Heart right ventricle (tissue), 16 donors: ENCODE results near the gene CFH. TPM values are rescaled to one million over a fixed set of nuclear protein-coding genes. Genes with fewer than 3 reads are reported as not detected.
"Not testable (repeated sequence)": the region's sequence is repeated elsewhere in the genome, so short reads cannot be mapped to it uniquely, and the experiment has no call there.

Experiments used
- ATAC-seq, 8 donors: fragments of 200-7000 bp; cut with Tn5 transposase; one replicate each; pipeline ENCODE4 v1.9.1; 2020; ENCODE audit warnings: mild to moderate bottlenecking in 8 of 8, moderate library complexity in 8 of 8, moderate number of reproducible peaks in 1 of 8
- DNase-seq, 2 donors: peaks; one replicate each; pipeline ENCODE4 v3.0.0-alpha.2; 2020
- H3K27ac ChIP-seq, 10 donors: fragments of 200-600 bp; sonication (generic) in 2 of 10; one replicate each; pipeline versions ENCODE4 v1.5.0 to v1.8.0; 2020 to 2022; ENCODE audit warnings: mild to moderate bottlenecking in 3 of 10
- H3K27me3 ChIP-seq, 7 donors: fragments of 200-600 bp; one replicate each; pipeline ENCODE4 v1.8.0; 2021 to 2022; ENCODE audit warnings: mild to moderate bottlenecking in 2 of 7
- H3K36me3 ChIP-seq, 9 donors: fragments of 200-600 bp; sonication (generic) in 1 of 9; one replicate each; pipeline versions ENCODE4 v1.5.0 to v1.8.0; 2020 to 2022; ENCODE audit warnings: mild to moderate bottlenecking in 2 of 9
- H3K4me1 ChIP-seq, 9 donors: fragments of 200-600 bp; sonication (generic) in 1 of 9; one replicate each; pipeline versions ENCODE4 v1.5.0 to v1.8.0; 2020 to 2022; ENCODE audit warnings: mild to moderate bottlenecking in 4 of 9
- H3K4me3 ChIP-seq, 10 donors: fragments of 200-600 bp; sonication (generic) in 2 of 10; one replicate each; pipeline versions ENCODE4 v1.5.0 to v1.8.0; 2020 to 2022; ENCODE audit warnings: mild to moderate bottlenecking in 7 of 10, moderate library complexity in 2 of 10
- H3K9me3 ChIP-seq, 11 donors: fragments of 200-600 bp in 10 of 11; sonication (generic) in 2 of 11; one replicate each; pipeline versions ENCODE4 v1.5.0 to v1.8.0; 2013 to 2022; ENCODE audit warnings: mild to moderate bottlenecking in 2 of 11, control low read depth in 1 of 11, moderate library complexity in 1 of 11
- CTCF ChIP-seq, 9 donors: fragments of 200-600 bp; sonication (generic) in 2 of 9; IDR thresholded peaks; one replicate each; pipeline versions ENCODE4 v1.5.0 to v1.8.0; 2021 to 2022; ENCODE audit warnings: antibody characterized with exemption in 9 of 9, mild to moderate bottlenecking in 5 of 9, moderate library complexity in 1 of 9
- WGBS, 2 donors: extraction: QIAGEN DNeasy Blood & Tissue Kit; methylation state at CpG; one replicate each; pipeline ENCODE4 v1.1.7; 2013; ENCODE audit warnings: inconsistent platforms in 1 of 2; 5-methylcytosine and 5-hydroxymethylcytosine counted together
- intact Hi-C, 10 donors: fragments of 100-400 bp; cut with DNase I; formaldehyde crosslinking; loops; one replicate each; pipeline versions ENCODE4 v1.11.1 to v1.14.2; 2022
- polyA plus RNA-seq, 2 donors: library from polyadenylated mRNA; stranded (reverse); fragments of 200-250 nt; gene quantifications; one replicate each; pipeline ENCODE4 v1.2.3, GENCODE V29; 2013
- total RNA-seq, 10 donors: library from RNA; stranded (reverse); fragmentation: NEBNext Ultra II Directional in 3 of 10; extraction: Animal tissue kit (Norgen Biotek cat#: 25700) in 3 of 10; gene quantifications; one replicate each; pipeline versions ENCODE4 v1.2.1 to v1.2.4, GENCODE V29; 2021 to 2023
- donor health status: Arrhythmogenic right ventricular cardiomyopathy.
- donor health status: ischemic (EF 13 %, LVEDD 7.1; RV severe dilation, severe dysfunction).
- donor health status: healthy with polysubstance abuse.
- donor health status: DM: no; HTN: yes; CAD: no.
- donor health status: DM: no; HTN: no; CAD: no.
- donor health status: ischemic (EF 25% LVEDD 6.9; RV normal size, moderate dysfunction).
- donor health status: ischemic (EF 25% LVEDD 5.7; RV mildly dilated, moderate dysfunction).
- donor health status: healthy.
- donor health status: DM: yes; HTN: yes; CAD: no.
- donor health status: Ischemic cardiomyopathy.
- donor health status: ischemic (EF 35%, LVEDD 5.7; RV mildly dilated, moderate dysfunction).
- donor health status: nonischemic (EF 11% LVEDD 7.7; RV severe dilation, severe dysfunction).
- donor health status: DM: yes; HTN: yes; CAD: no.
- donor health status: PGD.
- donor health status: ischemic (EF 29% LVEDD 5.4; RV normal size, mild dysfunction).
- donor health status: nonischemic (EF 23%, LVEDD 6.1; RV moderate dilation, normal function).

Gene CFH
- total and polyA plus RNA-seq, 12 donors = 12.7 to 50.5 (median 28.5) TPM

- intact Hi-C loops = no loop called here
- WGBS, 2 donors = 95 to 100% methylated on average over 1 of the region's 1 CpG
- Histone ChIP-seq H3K36me3 (no peaks in the 10 kb centered on the region), H3K4me3 (no peak overlapping the region), H3K4me1 (no peaks in the 10 kb centered on the region), H3K27ac (no peak overlapping the region), H3K27me3 (no peaks in the 10 kb centered on the region), H3K9me3 (no peaks in the 10 kb centered on the region)
- ATAC-seq (no peak), DNase-seq (no peak)
- no peak for TF ChIP-seq CTCF (IDR thresholded peaks at IDR 0.05)
Measured at GRCh38 chr1:196779093-196779492, 127.2 kb downstream of the CFH start.

GRCh38 chr1:196791252-196791651 lies 139.4 kb downstream of the CFH start:
- H3K4me1 ChIP-seq, ATAC-seq, H3K9me3 ChIP-seq, H3K4me3 ChIP-seq, intact Hi-C loops, H3K36me3 ChIP-seq, H3K27ac ChIP-seq, DNase-seq, H3K27me3 ChIP-seq: not testable (repeated sequence)
- WGBS, 2 donors = 94 to 100% methylated on average over 1 of the region's 1 CpG

GRCh38 chr1:196794103-196794502 lies 142.3 kb downstream of the CFH start:
- H3K36me3 ChIP-seq, DNase-seq, H3K9me3 ChIP-seq, intact Hi-C loops, ATAC-seq, H3K27me3 ChIP-seq, H3K4me3 ChIP-seq, H3K27ac ChIP-seq, H3K4me1 ChIP-seq: not testable (repeated sequence)
- 31 to 36% methylated on average over 4 of the region's 4 CpGs for WGBS, 2 donors

Other genes starting within 250 kb of the CFH start
- gene KCNT2, start 43.6 kb upstream of the CFH start, total RNA-seq = 1 to 10 TPM in 2 of 10 donors, under 1 TPM in 8; 0.44 to 1.1 (median 0.71) TPM
- under 1 TPM; 0.26 to 0.66 TPM for gene KCNT2, start 43.6 kb upstream of the CFH start, polyA plus RNA-seq
- under 1 TPM in 2 of 10 donors, not detected in 8; 0.19 to 0.20 TPM for gene CFHR3, start 122.8 kb downstream of the CFH start, total RNA-seq
- under 1 TPM in 1 of 2 donors, not detected in 1; 0.73 TPM for gene CFHR3, start 122.8 kb downstream of the CFH start, polyA plus RNA-seq
- not detected for gene CFHR1, start 167.7 kb downstream of the CFH start, total RNA-seq
- gene CFHR1, start 167.7 kb downstream of the CFH start, polyA plus RNA-seq = not detected
- not detected for gene CFHR4, start 236.0 kb downstream of the CFH start, total RNA-seq
- not detected for gene CFHR4, start 236.0 kb downstream of the CFH start, polyA plus RNA-seq